Measurements from ENCODE around the gene GIPC2.
"Not testable (repeated sequence)": the region's sequence is repeated elsewhere in the genome, so short reads cannot be mapped to it uniquely, and the experiment has no call there.

The GIPC2 gene

GRCh38 chr1:78036450-78036849, 9.3 kb upstream of the GIPC2 start:
- no peak for DNase-seq (ENCODE audit: low spot score)

DNA sequence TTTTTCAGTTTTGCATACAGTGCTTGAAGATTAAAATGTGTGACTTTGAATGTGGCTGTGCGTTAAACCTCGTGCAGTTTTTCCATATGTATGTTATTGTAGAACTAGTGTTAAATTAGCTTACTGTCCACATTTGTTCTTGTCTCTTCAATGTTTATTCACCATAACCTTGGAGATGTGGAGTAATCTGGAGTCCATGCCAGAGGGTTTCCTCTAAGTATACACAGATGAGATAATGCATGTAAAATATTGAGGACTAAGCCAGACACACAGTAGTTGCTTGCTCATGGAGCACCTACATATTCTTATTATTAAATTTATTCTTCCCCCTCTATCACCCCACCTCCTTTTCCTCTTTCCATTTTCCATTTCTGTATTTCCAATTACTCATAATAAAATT, 7.7 kb upstream of the GIPC2 start:
- DNase-seq (ENCODE audit: low spot score): no peak

GRCh38 chr1:78038491-78038939, 7.3 kb upstream of the GIPC2 start:
- peak; percentile 35 for DNase-seq (ENCODE audit: low spot score)

DNA sequence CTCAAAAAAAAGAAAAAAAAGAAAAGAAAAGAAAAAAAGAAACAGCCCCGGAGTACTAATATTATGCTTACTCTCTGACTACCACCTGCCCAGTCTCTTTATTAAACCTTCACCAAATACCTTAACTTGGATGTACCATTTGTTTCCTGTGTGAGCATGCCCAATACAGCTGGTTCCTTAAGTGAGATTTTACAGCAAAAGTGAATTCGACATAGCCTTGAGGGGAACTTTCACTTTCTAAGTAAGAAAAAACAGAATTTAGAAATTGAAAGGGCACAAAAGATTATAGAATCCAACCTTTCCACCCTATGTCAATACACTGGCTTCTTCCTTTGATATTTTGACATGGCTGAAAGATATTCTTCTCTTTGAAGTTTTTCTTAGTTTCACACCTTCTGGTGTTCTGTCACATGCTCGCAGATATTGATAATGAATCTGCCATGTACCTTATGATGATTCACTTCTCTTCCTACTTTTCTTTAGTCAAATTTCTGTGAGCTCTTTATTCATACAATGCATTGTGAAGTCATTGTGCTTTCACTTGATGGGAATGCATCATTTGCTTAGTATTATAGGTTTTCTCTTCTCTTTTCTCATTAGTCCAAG, 5.2 kb upstream of the GIPC2 start:
- DNase-seq (ENCODE audit: low spot score): no peak

DNA sequence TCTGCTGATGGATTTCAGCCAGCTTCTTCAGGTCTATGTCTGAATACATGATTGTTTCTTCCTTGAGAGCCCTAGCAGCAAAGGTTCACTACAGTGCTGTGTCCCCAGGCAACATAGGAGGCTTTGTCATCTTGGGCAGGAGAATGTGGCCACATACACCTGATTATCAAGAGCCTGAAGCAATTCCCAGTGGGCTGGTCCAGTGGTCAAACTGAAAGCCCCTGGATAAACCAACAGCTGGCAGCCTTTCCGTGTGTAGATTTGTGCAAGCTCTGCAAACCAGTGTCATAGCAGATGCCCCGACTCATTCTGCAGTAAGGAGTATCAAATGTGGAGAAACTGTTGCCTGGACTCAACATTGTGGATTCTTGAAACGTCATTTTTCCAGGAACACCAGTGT, 2.3 kb upstream of the GIPC2 start:
- DNase-seq (ENCODE audit: low spot score): no peak

DNA sequence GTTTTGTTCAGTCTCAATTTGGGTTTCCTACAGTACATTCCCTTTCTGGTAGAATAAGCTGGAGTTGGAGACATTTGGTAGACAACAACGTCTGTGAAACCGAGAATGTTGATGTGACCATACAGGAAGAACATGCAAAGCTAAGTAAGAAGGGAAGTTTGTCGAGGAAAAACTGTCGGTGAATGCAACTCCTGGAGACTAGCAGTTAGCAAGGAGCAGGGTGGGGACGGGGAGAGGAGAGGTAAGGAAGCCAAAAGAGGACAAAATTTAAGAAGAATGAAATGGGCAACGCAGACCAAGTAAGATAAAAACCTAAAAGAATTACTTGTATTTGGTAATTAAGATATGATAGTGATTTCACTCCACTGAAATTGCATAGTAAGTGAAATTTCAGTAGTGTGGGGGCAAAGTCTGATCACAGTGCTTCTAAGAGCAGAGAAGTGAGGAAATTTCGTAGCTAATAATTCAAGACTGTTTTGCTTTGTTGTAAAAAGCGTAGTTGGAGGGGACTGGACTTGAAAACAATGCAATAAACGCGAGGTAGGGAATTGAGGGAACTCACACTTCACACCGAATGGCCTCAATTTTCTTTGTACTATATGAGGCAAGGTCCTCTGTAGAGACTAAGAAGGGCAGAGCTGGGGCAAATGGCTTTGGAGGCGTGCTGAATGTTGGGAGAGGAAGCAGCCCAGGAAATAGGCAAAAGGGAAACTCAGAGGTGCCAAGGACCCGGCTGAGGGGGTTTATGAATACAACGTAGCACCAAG, 787 bp upstream of the GIPC2 start:
- DNase-seq (ENCODE audit: low spot score): no peak

- DNase-seq (ENCODE audit: low spot score): no peak
These were observed 222 bp upstream of the GIPC2 start for GRCh38 chr1:78045563-78045925.

DNA sequence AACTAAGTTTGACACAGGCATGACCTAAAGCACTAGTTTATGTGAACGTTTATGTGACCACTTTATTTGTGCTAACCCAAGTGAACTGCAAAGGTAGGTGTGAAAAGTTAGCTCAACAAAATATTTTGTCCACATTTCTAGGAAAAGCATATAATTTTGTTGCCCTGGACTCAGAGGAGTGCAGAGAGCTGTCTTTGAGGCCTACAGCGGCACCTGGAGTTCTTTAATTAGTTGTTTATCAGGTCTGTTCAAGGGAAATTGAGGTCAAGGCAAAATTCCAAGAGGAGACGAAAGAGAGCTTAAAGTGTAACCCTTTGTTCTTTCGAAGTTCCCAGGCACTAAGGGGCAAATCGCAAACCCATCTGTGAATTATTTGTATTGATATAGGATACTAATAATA, 1.3 kb downstream of the GIPC2 start:
- no peak for DNase-seq (ENCODE audit: low spot score)

DNA sequence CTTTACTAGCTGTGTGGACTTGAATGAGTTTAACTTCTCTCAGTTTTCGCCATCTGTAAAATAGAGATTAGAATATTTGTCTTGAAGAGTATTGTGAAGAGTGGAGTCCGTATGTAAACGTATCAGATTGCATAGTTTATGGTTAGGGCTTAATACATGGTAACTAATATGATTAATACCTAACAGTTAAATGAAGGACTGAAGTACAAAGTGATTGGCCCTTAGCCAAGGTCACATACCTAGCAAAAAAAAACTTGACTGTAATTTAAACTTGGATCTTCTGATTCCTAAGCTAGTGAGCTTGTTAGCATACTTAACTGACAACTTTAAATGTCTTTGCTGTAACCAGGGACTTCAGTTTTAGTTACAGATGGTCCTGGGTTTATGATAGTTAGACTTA, 1.9 kb downstream of the GIPC2 start:
- DNase-seq (ENCODE audit: low spot score): no peak

GRCh38 chr1:78048446-78048845, 2.7 kb downstream of the GIPC2 start:
- DNase-seq (ENCODE audit: low spot score): no peak

DNA sequence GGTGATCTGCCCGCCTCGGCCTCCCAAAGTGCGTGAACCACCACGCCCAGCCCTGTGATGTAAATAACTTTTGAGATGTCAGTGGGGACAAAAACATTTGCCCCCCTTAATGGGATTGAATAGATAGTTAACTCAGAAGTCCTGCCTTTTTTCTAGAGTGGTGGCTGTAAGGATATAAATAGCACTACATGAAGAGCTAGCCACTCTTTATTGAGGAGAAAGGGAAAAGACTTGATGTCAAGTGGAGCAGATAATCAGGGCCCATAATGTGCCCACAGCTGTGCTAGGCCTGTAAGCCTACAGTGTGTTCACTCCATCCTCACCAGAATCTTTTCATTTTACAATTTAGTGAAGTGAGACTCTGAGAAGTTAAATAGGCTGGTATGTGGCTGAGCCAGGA, 3.6 kb downstream of the GIPC2 start:
- no peak for DNase-seq (ENCODE audit: low spot score)

- no peak for DNase-seq (ENCODE audit: low spot score)
These were observed 5.2 kb downstream of the GIPC2 start for GRCh38 chr1:78051005-78051404.

- DNase-seq (ENCODE audit: low spot score): no peak
These were observed 7.1 kb downstream of the GIPC2 start for GRCh38 chr1:78052685-78053405.

DNA sequence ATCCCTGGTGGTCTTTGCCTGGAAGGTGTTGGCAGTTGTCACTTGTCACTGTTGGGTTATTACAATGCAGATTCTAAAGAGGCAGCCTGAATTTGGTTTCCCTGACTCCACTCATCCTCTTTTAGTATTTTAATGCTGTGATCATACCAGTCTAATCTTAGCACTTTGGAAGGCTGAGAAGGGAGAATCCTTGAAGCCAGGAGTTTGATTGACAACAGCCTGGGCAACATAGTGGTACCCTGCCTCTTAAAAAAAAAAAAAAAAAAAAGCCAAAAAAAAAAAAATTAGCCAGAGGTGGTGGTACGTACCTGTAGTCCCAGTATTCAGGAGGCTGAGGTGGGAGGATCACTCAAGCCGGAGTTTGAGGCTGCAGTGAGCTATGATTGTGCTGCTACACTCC, 7.7 kb downstream of the GIPC2 start:
- DNase-seq (ENCODE audit: low spot score): no peak

DNA sequence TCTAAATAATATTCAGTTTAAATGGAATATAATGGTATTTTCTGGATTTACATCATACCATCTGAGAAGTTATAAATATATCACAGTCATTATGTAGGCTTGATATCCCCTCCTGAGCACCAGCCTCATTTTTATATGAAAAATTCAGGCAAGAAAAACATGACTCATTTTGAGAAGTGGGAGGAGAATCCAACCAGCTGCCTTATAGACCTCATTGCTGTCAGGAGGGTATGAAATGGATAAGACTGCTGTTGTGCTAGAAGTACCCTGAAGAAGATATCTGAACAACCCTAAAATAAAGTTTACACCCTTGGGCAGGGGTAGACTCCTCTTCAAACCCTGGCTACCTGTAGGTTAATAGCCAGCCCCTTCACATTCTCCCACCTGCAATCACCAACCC, 8.8 kb downstream of the GIPC2 start:
- DNase-seq (ENCODE audit: low spot score): no peak

DNA sequence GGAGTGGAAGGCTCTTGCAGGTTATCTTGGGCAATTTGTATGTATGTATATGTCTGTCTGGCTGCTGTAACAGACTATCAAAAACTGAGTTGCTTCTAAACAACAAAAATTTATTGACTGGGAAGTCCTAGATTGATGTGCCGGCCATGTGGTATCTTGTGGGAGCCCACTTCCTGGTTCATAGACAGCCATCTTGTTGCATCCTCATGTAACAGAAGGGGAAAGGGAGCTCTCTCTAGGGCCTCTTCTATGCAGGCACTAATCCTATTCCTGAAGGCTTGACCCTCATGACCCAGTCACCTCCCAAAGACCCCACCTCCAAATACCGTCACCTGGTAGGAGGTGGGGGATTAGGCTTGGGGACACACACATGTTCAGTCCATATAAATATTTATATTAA, 9.2 kb downstream of the GIPC2 start:
- no peak for DNase-seq (ENCODE audit: low spot score)

GRCh38 chr1:78055565-78056132, 9.9 kb downstream of the GIPC2 start:
- DNase-seq (ENCODE audit: low spot score): no peak

DNA sequence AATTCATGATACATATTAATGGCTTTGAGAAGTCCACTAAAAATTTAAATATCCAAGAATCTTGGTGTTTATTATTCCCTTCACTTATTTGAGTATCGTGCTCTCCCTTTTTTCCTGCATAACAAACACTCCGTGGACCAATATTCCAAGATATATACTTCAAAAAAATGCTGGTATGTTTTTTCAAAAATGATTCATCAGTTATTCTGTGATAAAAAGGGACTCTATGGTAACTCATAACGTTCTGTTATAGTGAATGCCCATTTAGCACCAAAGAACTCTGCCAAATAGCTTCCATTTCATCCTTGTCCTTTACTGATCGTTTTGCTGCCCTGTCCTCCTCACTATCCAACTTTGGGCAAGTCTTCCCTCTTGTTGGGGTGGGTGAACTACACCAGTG, 12.9 kb downstream of the GIPC2 start:
- DNase-seq (ENCODE audit: low spot score): peak; percentile 32

DNA sequence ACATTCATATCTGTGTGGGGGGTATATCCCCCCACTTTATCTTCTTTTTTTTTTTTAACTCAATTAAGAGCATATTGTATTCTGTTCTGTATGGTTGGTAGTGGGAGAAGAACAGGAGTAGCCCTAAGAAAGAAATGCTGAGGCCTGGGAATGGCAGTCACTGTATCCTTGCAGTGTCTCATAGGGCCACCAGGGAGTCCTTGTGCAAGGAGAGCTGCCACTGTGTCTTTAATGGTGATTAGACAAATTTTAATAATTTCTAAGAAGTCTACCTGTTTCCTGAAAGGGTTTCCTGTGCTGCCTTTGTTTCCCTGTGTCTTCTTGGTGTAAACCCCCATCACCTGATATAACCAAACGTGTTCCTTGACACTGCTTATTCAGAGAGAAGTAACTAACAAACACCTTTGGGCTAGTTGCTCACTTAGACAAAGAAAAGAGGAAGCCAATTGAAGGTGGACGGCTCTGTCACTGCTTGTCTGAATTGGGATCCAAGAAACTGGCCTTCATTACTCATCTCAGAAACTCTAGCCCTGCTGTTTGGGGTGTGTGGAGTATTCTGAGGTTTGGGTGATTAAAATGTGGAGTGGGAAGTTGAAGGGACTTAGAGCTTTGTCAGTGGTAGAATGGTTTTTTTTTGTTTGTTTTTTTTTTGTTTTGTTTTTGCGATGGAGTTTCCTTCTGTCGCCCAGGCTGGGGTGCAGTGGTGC, 15.2 kb downstream of the GIPC2 start:
- no peak for DNase-seq (ENCODE audit: low spot score)

GRCh38 chr1:78061825-78062523, 16.2 kb downstream of the GIPC2 start:
- DNase-seq (ENCODE audit: low spot score): peak; percentile 31

DNA sequence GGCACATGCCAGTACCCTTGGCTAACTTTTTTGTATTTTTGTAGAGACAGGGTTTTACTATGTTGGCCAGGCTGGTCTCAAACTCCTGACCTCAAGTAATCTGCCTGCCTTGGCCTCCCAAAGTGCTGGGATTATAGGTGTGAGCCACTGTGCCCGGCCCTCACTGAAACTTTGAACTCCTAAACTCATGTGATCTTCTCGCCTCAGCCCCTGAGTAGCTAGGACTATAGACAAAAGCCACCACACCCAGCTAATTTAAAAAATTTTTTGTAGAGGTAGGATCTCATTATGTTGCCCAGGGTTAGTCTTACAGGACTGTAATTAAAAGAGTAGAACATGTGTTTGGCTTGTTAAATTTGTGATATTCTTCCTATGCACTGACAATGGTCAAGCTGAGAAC, 19.1 kb downstream of the GIPC2 start:
- DNase-seq (ENCODE audit: low spot score): not testable (repeated sequence)
